ENCODE results near the gene LRFN2. TPM values are rescaled to one million over a fixed set of nuclear protein-coding genes. Genes with fewer than 3 reads are reported as not detected.

Gene LRFN2
- total RNA-seq, 6 donors from 2014 or later, result 0.06 to 0.20 TPM; not detected in 4

GRCh38 chr6:40344566-40345167, 242.5 kb downstream of the LRFN2 start:
- DNase-seq (peak; percentile 13 to 34), ATAC-seq (ENCODE audit: low FRiP score in 2 of 2) (no peak)
- H3K4me3 ChIP-seq, result no peak overlapping the region
- 70 to 83% methylated on average over 4 to 6 of the region's 6 CpGs for WGBS, 2 donors
- H3K9me3 ChIP-seq, result no peaks in the 10 kb centered on the region
- H3K4me1 ChIP-seq, result no peaks in the 10 kb centered on the region
- TF ChIP-seq EP300 (IDR thresholded peaks at IDR 0.05) (no peak), POLR2A (IDR thresholded peaks at IDR 0.05) (no peak), CTCF (IDR thresholded peaks at IDR 0.05) (no peak), POLR2AphosphoS5 (IDR thresholded peaks at IDR 0.05) (no peak)
- H3K36me3 ChIP-seq, result no peaks in the 10 kb centered on the region
- no peak overlapping the region for H3K27ac ChIP-seq
- H3K27me3 ChIP-seq, result no peaks in the 10 kb centered on the region

GRCh38 chr6:40343877-40344565, 243.1 kb downstream of the LRFN2 start:
- H3K4me3 ChIP-seq, result no peak overlapping the region
- 72 to 83% methylated on average over 6 to 7 of the region's 7 CpGs for WGBS, 2 donors

GRCh38 chr6:40343318-40343876, 243.8 kb downstream of the LRFN2 start:
- WGBS, 2 donors, result 82 to 86% methylated on average over 2 of the region's 2 CpGs
- Histone ChIP-seq H3K9me3 (no peaks in the 10 kb centered on the region), H3K4me1 (no peaks in the 10 kb centered on the region), H3K36me3 (no peaks in the 10 kb centered on the region), H3K27me3 (no peaks in the 10 kb centered on the region), H3K27ac (no peak overlapping the region), H3K4me3 (no peak overlapping the region)
- ATAC-seq (ENCODE audit: low FRiP score in 2 of 2) (no peak), DNase-seq (no peak)
- TF ChIP-seq EP300 (IDR thresholded peaks at IDR 0.05) (no peak), POLR2AphosphoS5 (IDR thresholded peaks at IDR 0.05) (no peak), CTCF (IDR thresholded peaks at IDR 0.05) (no peak), POLR2A (IDR thresholded peaks at IDR 0.05) (no peak)

More at GRCh38 chr6:40343877-40344565, 243.1 kb downstream of the LRFN2 start:
- no peaks in the 10 kb centered on the region for H3K9me3 ChIP-seq
- no peak for TF ChIP-seq POLR2A (IDR thresholded peaks at IDR 0.05)
- TF ChIP-seq CTCF (IDR thresholded peaks at IDR 0.05), result no peak
- no peak for TF ChIP-seq EP300 (IDR thresholded peaks at IDR 0.05)
- no peak for TF ChIP-seq POLR2AphosphoS5 (IDR thresholded peaks at IDR 0.05)
- H3K27ac ChIP-seq, result no peak overlapping the region
- H3K4me1 ChIP-seq, result no peaks in the 10 kb centered on the region
- DNase-seq (peak in 1 of 2 donors; percentile 10), ATAC-seq (ENCODE audit: low FRiP score in 2 of 2) (no peak)
- no peaks in the 10 kb centered on the region for H3K36me3 ChIP-seq
- no peaks in the 10 kb centered on the region for H3K27me3 ChIP-seq

- no peaks in the 10 kb centered on the region for H3K9me3 ChIP-seq
- WGBS, 2 donors, result 69 to 81% methylated on average over 6 of the region's 6 CpGs
- H3K36me3 ChIP-seq, result no peaks in the 10 kb centered on the region
- DNase-seq (peak in 1 of 2 donors; percentile 8), ATAC-seq (ENCODE audit: low FRiP score in 2 of 2) (no peak)
- no peak overlapping the region for H3K4me3 ChIP-seq
- H3K27ac ChIP-seq, result no peak overlapping the region
- no peak for TF ChIP-seq POLR2AphosphoS5 (IDR thresholded peaks at IDR 0.05)
- no peak for TF ChIP-seq POLR2A (IDR thresholded peaks at IDR 0.05)
- TF ChIP-seq EP300 (IDR thresholded peaks at IDR 0.05), result no peak
- no peak for TF ChIP-seq CTCF (IDR thresholded peaks at IDR 0.05)
- no peaks in the 10 kb centered on the region for H3K4me1 ChIP-seq
- H3K27me3 ChIP-seq, result no peaks in the 10 kb centered on the region
These were observed 244.4 kb downstream of the LRFN2 start for GRCh38 chr6:40342723-40343122.
